ENCODE measurements around the gene APOBEC3F.

Gene APOBEC3F

DNA sequence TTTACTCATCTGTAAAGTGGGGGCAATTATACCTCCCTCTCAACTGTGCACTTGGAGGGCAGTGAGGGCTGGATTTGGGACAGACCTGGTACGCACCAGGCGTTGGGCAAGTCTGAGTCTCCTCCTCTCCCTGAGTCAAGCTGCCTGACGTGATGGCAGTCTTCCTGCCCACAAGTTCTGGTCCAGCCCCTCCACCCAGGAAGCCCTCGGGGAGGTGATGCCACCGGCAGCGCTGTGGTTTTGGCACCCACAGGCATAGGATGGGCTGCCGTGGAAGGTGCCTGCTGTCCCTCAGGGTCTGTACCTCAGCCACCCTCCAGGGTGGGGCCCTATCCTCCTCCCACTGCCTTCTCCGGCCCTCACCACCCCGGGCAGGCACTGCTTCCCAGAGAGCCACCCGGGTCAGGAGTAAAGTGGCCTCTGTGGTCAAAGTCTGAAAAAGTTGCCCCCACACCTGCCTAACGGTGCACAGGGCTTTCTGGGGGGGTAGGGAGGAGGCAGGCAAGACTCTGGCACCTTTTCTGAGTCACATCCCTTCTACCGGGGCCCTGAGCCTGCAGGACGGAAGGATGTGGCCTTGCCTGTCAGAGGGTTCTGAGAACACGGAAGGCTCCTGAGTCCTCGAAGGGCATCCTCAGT is 49.9 kb downstream of the APOBEC3F start:
- ATAC-seq (ENCODE audit: insufficient read depth, low read depth) (peak; percentile 88), DNase-seq (peak; percentile 85)
- Histone ChIP-seq H3K9me3 (ENCODE audit: insufficient read depth, low read length, severe bottlenecking) (no peaks in the 10 kb centered on the region), H3K27ac (ENCODE audit: low read length) (no peak overlapping the region), H3K27me3 (ENCODE audit: insufficient read depth, low read length, poor library complexity) (no peaks in the 10 kb centered on the region), H2AFZ (ENCODE audit: low read depth, low read length) (no peak overlapping the region), H3K4me2 (ENCODE audit: insufficient read depth, low read length) (no peak overlapping the region), H3K9ac (ENCODE audit: low read depth, low read length) (no peak overlapping the region), H3K4me1 (ENCODE audit: insufficient read depth, low read length) (peaks cover 16% of the 10 kb centered on the region), H3K36me3 (ENCODE audit: insufficient read depth, low read length) (no peaks in the 10 kb centered on the region), H3K4me3 (ENCODE audit: low read depth in 1 of 2, low read length in 2 of 2) (no peak overlapping the region), H3K79me2 (ENCODE audit: insufficient read depth, low read length) (no peaks in the 10 kb centered on the region), H4K20me1 (ENCODE audit: insufficient read depth, low read length) (no peaks in the 10 kb centered on the region)
- TF ChIP-seq EZH2 (IDR thresholded peaks at IDR 0.05; ENCODE audit: borderline replicate concordance, low read depth, low read length, severe bottlenecking) (no peak), CTCF (IDR thresholded peaks at IDR 0.05; ENCODE audit: borderline replicate concordance, extremely low read depth, low read length, poor library complexity, severe bottlenecking) (no peak)

DNA sequence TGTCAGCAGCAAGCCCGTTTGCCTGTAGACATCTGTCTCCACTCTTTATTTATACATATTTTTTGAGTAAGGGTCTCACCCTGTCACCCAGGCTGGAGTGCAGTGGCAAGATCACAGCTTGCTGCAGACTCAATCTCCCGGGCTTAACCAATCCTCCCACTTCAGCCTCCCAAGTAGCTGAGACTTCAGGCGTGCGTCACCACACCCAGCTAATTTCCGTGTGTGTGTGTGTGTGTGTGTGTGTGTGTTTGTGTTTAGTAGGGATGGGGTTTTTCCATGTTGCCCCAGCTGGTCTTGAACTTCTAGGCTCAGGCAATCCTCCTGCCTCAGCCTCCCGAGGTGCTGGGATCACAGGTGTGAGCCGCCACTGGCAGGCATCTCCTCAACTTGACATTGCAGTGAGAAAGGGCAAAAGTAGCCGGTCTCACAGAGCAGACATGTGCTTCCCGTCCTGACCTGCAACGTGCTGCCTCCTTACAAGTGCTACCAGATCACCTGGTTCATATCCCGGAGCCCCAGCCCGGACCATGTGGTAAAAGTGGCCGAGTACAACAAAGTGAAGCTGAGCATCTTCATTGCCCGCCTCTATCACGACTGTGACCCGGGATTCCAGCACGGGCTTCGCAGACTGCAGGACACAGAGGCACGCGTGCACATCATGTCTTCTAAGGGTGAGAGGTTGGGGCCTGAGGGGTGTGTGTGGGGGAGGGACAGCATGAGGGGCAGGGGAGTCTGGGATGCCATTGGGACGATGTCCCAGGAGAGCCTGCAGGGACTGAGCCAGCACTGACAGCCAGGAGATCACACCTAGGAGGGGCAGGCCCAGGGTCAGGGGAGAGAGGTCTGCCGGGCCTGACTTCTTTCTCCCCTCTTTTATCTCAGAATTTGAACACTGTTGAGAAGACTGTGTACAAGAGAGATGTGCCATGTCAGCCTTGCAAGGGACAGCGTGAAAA is 50.7 kb downstream of the APOBEC3F start:
- Histone ChIP-seq H3K4me2 (ENCODE audit: insufficient read depth, low read length) (no peak overlapping the region), H4K20me1 (ENCODE audit: insufficient read depth, low read length) (no peaks in the 10 kb centered on the region), H3K4me3 (ENCODE audit: low read depth in 1 of 2, low read length in 2 of 2) (no peak overlapping the region), H3K9ac (ENCODE audit: low read depth, low read length) (no peak overlapping the region), H3K27ac (ENCODE audit: low read length) (no peak overlapping the region), H3K36me3 (ENCODE audit: insufficient read depth, low read length) (no peaks in the 10 kb centered on the region), H3K4me1 (ENCODE audit: insufficient read depth, low read length) (peaks cover 16% of the 10 kb centered on the region), H3K79me2 (ENCODE audit: insufficient read depth, low read length) (no peaks in the 10 kb centered on the region), H3K9me3 (ENCODE audit: insufficient read depth, low read length, severe bottlenecking) (no peaks in the 10 kb centered on the region), H2AFZ (ENCODE audit: low read depth, low read length) (no peak overlapping the region), H3K27me3 (ENCODE audit: insufficient read depth, low read length, poor library complexity) (no peaks in the 10 kb centered on the region)
- DNase-seq (no peak), ATAC-seq (ENCODE audit: insufficient read depth, low read depth) (0 out of 3 replicates have a peak, but pooled peaks have one; percentile 1)
- no peak for TF ChIP-seq CTCF (IDR thresholded peaks at IDR 0.05; ENCODE audit: borderline replicate concordance, extremely low read depth, low read length, poor library complexity, severe bottlenecking)
- no peak for TF ChIP-seq EZH2 (IDR thresholded peaks at IDR 0.05; ENCODE audit: borderline replicate concordance, low read depth, low read length, severe bottlenecking)

- Histone ChIP-seq H3K4me3 (ENCODE audit: low read depth in 1 of 2, low read length in 2 of 2) (no peak overlapping the region), H3K4me1 (ENCODE audit: insufficient read depth, low read length) (peaks cover 24% of the 10 kb centered on the region), H3K36me3 (ENCODE audit: insufficient read depth, low read length) (no peaks in the 10 kb centered on the region), H2AFZ (ENCODE audit: low read depth, low read length) (no peak overlapping the region), H4K20me1 (ENCODE audit: insufficient read depth, low read length) (no peaks in the 10 kb centered on the region), H3K4me2 (ENCODE audit: insufficient read depth, low read length) (no peak overlapping the region), H3K9me3 (ENCODE audit: insufficient read depth, low read length, severe bottlenecking) (no peaks in the 10 kb centered on the region), H3K79me2 (ENCODE audit: insufficient read depth, low read length) (no peaks in the 10 kb centered on the region), H3K9ac (ENCODE audit: low read depth, low read length) (no peak overlapping the region), H3K27ac (ENCODE audit: low read length) (no peak overlapping the region), H3K27me3 (ENCODE audit: insufficient read depth, low read length, poor library complexity) (no peaks in the 10 kb centered on the region)
- TF ChIP-seq EZH2 (IDR thresholded peaks at IDR 0.05; ENCODE audit: borderline replicate concordance, low read depth, low read length, severe bottlenecking) (no peak), CTCF (IDR thresholded peaks at IDR 0.05; ENCODE audit: borderline replicate concordance, extremely low read depth, low read length, poor library complexity, severe bottlenecking) (no peak)
- DNase-seq (no peak), ATAC-seq (ENCODE audit: insufficient read depth, low read depth) (no peak)
Measured at GRCh38 chr22:39092111-39092862, 51.6 kb downstream of the APOBEC3F start.
